Measurements from ENCODE around the gene RNF123.

The RNF123 gene

GRCh38 chr3:49665822-49666519, 23.4 kb upstream of the RNF123 start:
- no peak overlapping the region for H3K4me3 ChIP-seq (ENCODE audit: low read depth, low read length)
- no peak for TF ChIP-seq MAX (IDR thresholded peaks at IDR 0.05; ENCODE audit: low read depth, low read length)
- TF ChIP-seq POLR2A (IDR thresholded peaks at IDR 0.05; ENCODE audit: extremely low read depth, insufficient read length): no peak
- no peak for DNase-seq (ENCODE audit: low read depth)

GRCh38 chr3:49666592-49666991, 22.8 kb upstream of the RNF123 start:
- no peak overlapping the region for H3K4me3 ChIP-seq (ENCODE audit: low read depth, low read length)
- DNase-seq (ENCODE audit: low read depth): no peak
- no peak for TF ChIP-seq MYC (IDR thresholded peaks at IDR 0.05; ENCODE audit: low read depth, low read length)
- TF ChIP-seq CTCF (IDR thresholded peaks at IDR 0.05; ENCODE audit: low read depth, low read length): no peak
- TF ChIP-seq MAX (IDR thresholded peaks at IDR 0.05; ENCODE audit: low read depth, low read length): no peak
- no peak for TF ChIP-seq POLR2A (IDR thresholded peaks at IDR 0.05; ENCODE audit: extremely low read depth, insufficient read length)

GRCh38 chr3:49667701-49668413, 21.5 kb upstream of the RNF123 start:
- DNase-seq (ENCODE audit: low read depth): no peak
- no peak overlapping the region for H3K4me3 ChIP-seq (ENCODE audit: low read depth, low read length)

GRCh38 chr3:49668414-49668797, 21.0 kb upstream of the RNF123 start:
- DNase-seq (ENCODE audit: low read depth): peak; percentile 34
- TF ChIP-seq MYC (IDR thresholded peaks at IDR 0.05; ENCODE audit: low read depth, low read length) (no peak), MAX (IDR thresholded peaks at IDR 0.05; ENCODE audit: low read depth, low read length) (no peak), CTCF (IDR thresholded peaks at IDR 0.05; ENCODE audit: low read depth, low read length) (no peak), POLR2A (IDR thresholded peaks at IDR 0.05; ENCODE audit: extremely low read depth, insufficient read length) (no peak)
- H3K4me3 ChIP-seq (ENCODE audit: low read depth, low read length): no peak overlapping the region

More at GRCh38 chr3:49667701-49668413, 21.5 kb upstream of the RNF123 start:
- TF ChIP-seq CTCF (IDR thresholded peaks at IDR 0.05; ENCODE audit: low read depth, low read length) (no peak), MAX (IDR thresholded peaks at IDR 0.05; ENCODE audit: low read depth, low read length) (no peak), POLR2A (IDR thresholded peaks at IDR 0.05; ENCODE audit: extremely low read depth, insufficient read length) (no peak), MYC (IDR thresholded peaks at IDR 0.05; ENCODE audit: low read depth, low read length) (no peak)

- TF ChIP-seq MAX (IDR thresholded peaks at IDR 0.05; ENCODE audit: low read depth, low read length) (no peak), CTCF (IDR thresholded peaks at IDR 0.05; ENCODE audit: low read depth, low read length) (no peak), MYC (IDR thresholded peaks at IDR 0.05; ENCODE audit: low read depth, low read length) (no peak), POLR2A (IDR thresholded peaks at IDR 0.05; ENCODE audit: extremely low read depth, insufficient read length) (no peak)
- no peak for DNase-seq (ENCODE audit: low read depth)
- no peak overlapping the region for H3K4me3 ChIP-seq (ENCODE audit: low read depth, low read length)
These were observed 20.5 kb upstream of the RNF123 start for GRCh38 chr3:49668861-49669260.

- no peak overlapping the region for H3K4me3 ChIP-seq (ENCODE audit: low read depth, low read length)
- DNase-seq (ENCODE audit: low read depth): no peak
- TF ChIP-seq CTCF (IDR thresholded peaks at IDR 0.05; ENCODE audit: low read depth, low read length) (no peak), MYC (IDR thresholded peaks at IDR 0.05; ENCODE audit: low read depth, low read length) (no peak), POLR2A (IDR thresholded peaks at IDR 0.05; ENCODE audit: extremely low read depth, insufficient read length) (no peak), MAX (IDR thresholded peaks at IDR 0.05; ENCODE audit: low read depth, low read length) (no peak)
These were observed 20.0 kb upstream of the RNF123 start for GRCh38 chr3:49669352-49669751.

Measured in NB4 (cell line).